SK-N-SH treated with all-trans-retinoic acid at 6 μM for 48 hours (cell line): ENCODE results near the gene PCP4.

Source experiments
- ARNTL ChIP-seq: fragments of 450-650 bp; formaldehyde crosslinking; IDR thresholded peaks from 2 replicates; pipeline ENCODE4 v1.5.0; 2020; ENCODE audit warnings: low read depth, mild to moderate bottlenecking, moderate library complexity, borderline replicate concordance
- CREB5 ChIP-seq: fragments of 250-450 bp; sonication (Bioruptor Pico); IDR thresholded peaks from 2 replicates; pipeline ENCODE4 v1.5.1; 2020; ENCODE audit warnings: low read depth, mild to moderate bottlenecking, moderate library complexity
- CSRNP3 ChIP-seq: fragments of 250-450 bp; sonication (Bioruptor Pico); IDR thresholded peaks from 2 replicates; pipeline ENCODE4 v1.5.1; 2021; ENCODE audit warnings: mild to moderate bottlenecking, moderate library complexity
- ESRRG ChIP-seq: fragments of 250-450 bp; sonication (Bioruptor Pico); IDR thresholded peaks from 2 replicates; pipeline ENCODE4 v1.6.1; 2021; ENCODE audit warnings: mild to moderate bottlenecking
- OSR1 ChIP-seq: fragments of 250-450 bp; sonication (Bioruptor Pico); IDR thresholded peaks from 2 replicates; pipeline ENCODE4 v1.8.0; 2022; ENCODE audit warnings: moderate library complexity, mild to moderate bottlenecking, inconsistent platforms
- PATZ1 ChIP-seq: fragments of 250-450 bp; sonication (Bioruptor Pico); IDR thresholded peaks from 2 replicates; pipeline ENCODE4 v1.8.0; 2020; ENCODE audit warnings: mild to moderate bottlenecking, moderate library complexity, borderline replicate concordance
- PPARA ChIP-seq: fragments of 250-450 bp; sonication (Bioruptor Pico); IDR thresholded peaks from 2 replicates; pipeline ENCODE4 v1.5.0; 2020; ENCODE audit warnings: mild to moderate bottlenecking, borderline replicate concordance
- RARB ChIP-seq: fragments of 250-450 bp; sonication (Bioruptor Pico); IDR thresholded peaks from 2 replicates; pipeline ENCODE4 v1.8.0; 2021; ENCODE audit warnings: mild to moderate bottlenecking, moderate library complexity
- TCF4 ChIP-seq: fragments of 250-450 bp; sonication (Bioruptor Pico); IDR thresholded peaks from 2 replicates; pipeline ENCODE4 v1.8.0; 2021; ENCODE audit warnings: mild to moderate bottlenecking, moderate library complexity, borderline replicate concordance
- ZC3H10 ChIP-seq: fragments of 250-450 bp; sonication (Bioruptor Pico); IDR thresholded peaks from 2 replicates; pipeline ENCODE4 v1.5.1; 2021; ENCODE audit warnings: mild to moderate bottlenecking, moderate library complexity
- ZFP3 ChIP-seq: fragments of 250-450 bp; sonication (Bioruptor Pico); IDR thresholded peaks from 2 replicates; pipeline ENCODE4 v1.5.0; 2020; ENCODE audit warnings: mild to moderate bottlenecking, moderate library complexity
- ZNF565 ChIP-seq: fragments of 450-650 bp; formaldehyde crosslinking; conservative IDR thresholded peaks from 2 replicates; pipeline ENCODE4 v1.5.0; 2020; ENCODE audit warnings: low read depth, mild to moderate bottlenecking, moderate library complexity
- ZNF8 ChIP-seq: fragments of 450-650 bp; formaldehyde crosslinking; IDR thresholded peaks from 2 replicates; pipeline ENCODE4 v1.5.0; 2020; ENCODE audit warnings: mild to moderate bottlenecking, moderate library complexity

- no peak for TF ChIP-seq CSRNP3 (CRISPR knock-in tag)
- TF ChIP-seq ZNF8 (CRISPR knock-in tag), result no peak
- no peak for TF ChIP-seq RARB (CRISPR knock-in tag)
- TF ChIP-seq PATZ1 (CRISPR knock-in tag), result no peak
- TF ChIP-seq CREB5 (CRISPR knock-in tag), result no peak
- no peak for TF ChIP-seq PPARA
- TF ChIP-seq ESRRG (CRISPR knock-in tag), result no peak
- no peak for TF ChIP-seq ARNTL (CRISPR knock-in tag)
- no peak for TF ChIP-seq ZC3H10 (CRISPR knock-in tag)
- TF ChIP-seq OSR1, result no peak
- no peak for TF ChIP-seq TCF4 (CRISPR knock-in tag)
- TF ChIP-seq ZNF565 (CRISPR knock-in tag), result no peak
- no peak for TF ChIP-seq ZFP3 (CRISPR knock-in tag)
Measured at GRCh38 chr21:39900491-39900890, 33.3 kb downstream of the PCP4 start.
